K562 (cell line): ENCODE results near the gene TNFRSF18. TPM values are rescaled to one million over a fixed set of nuclear protein-coding genes. Genes with fewer than 3 reads are reported as not detected.
A peak's percentile ranks its signal among the peaks of the same experiment; 100 is the strongest.

ENCODE experiments used
- ATAC-seq: fragments of 200-7000 bp; cut with Tn5 transposase; 3 replicates; pipeline ENCODE4 v1.9.1; 2020; ENCODE audit warnings: moderate library complexity
- BruUV-seq: library from RNA; stranded (reverse); fragments of 400-500 nt; replicated peaks from 2 replicates; lab custom pipeline; 2021; lab: Mats Ljungman, UMichigan
- CTCF ChIA-PET: fragments of 300-600 bp; formaldehyde crosslinking; extraction: SDS; loops from one replicate; lab custom pipeline; 2021; ENCODE audit warnings: low intra/inter-chr PET ratio; lab: Yijun Ruan, JAX
- POLR2A ChIA-PET: fragments of 300-600, 350-650 bp; sonication (Branson Sonifier 250); formaldehyde crosslinking; extraction: SDS; loops from one replicate; lab custom pipeline; 2021; ENCODE audit warnings: antibody characterized with exemption, inconsistent platforms; lab: Yijun Ruan, JAX
- DNase-seq, 4 experiments: peaks; one replicate each; pipeline versions ENCODE4 v3.0.0 to v3.0.0-alpha.2; 2011 to 2018; ENCODE audit warnings: low spot score in 3 of 4, mixed read lengths in 3 of 4; ENCODE audit errors: extremely low read depth in 1 of 4
- FAIRE-seq: peaks from 2 replicates; lab custom pipeline; 2011; peaks lifted over from hg19 to GRCh38; lab: Jason Lieb, UNC
- H2AFZ ChIP-seq: 2 replicates; pipeline ENCODE4 v1.6.0; 2011; ENCODE audit warnings: low read depth, low read length, control low read depth, inconsistent platforms
- H3K27ac ChIP-seq: fragments of 200-600 bp; 3 replicates; pipeline ENCODE4 v1.8.0; 2011; ENCODE audit warnings: low read depth, mild to moderate bottlenecking, control low read depth, inconsistent platforms, low read length, moderate library complexity, mixed read lengths; ENCODE audit errors: extremely low read depth
- H3K27me3 ChIP-seq, 2 experiments: fragments of 300-600 bp in 1 of 2; 2 replicates in 1 of 2; 3 replicates in 1 of 2; pipeline versions ENCODE4 v1.6.0 to v1.8.0; 2011; ENCODE audit warnings: inconsistent platforms in 2 of 2, low read length in 2 of 2, mild to moderate bottlenecking in 1 of 2, mixed read lengths in 1 of 2, moderate library complexity in 1 of 2; ENCODE audit not compliant: control insufficient read depth in 2 of 2, insufficient read depth in 2 of 2
- H3K36me3 ChIP-seq: fragments of 300-600 bp; 3 replicates; pipeline ENCODE4 v1.8.0; 2011; ENCODE audit warnings: mild to moderate bottlenecking, low read length, inconsistent platforms; ENCODE audit not compliant: control insufficient read depth, insufficient read depth
- H3K4me1 ChIP-seq, 2 experiments: fragments of 200-600 bp in 1 of 2; replicated peaks in 1 of 2; 2 replicates in 1 of 2; 3 replicates in 1 of 2; pipeline versions ENCODE4 v1.5.1 to v1.8.0; 2011; ENCODE audit warnings: inconsistent platforms in 2 of 2, low read length in 2 of 2, mild to moderate bottlenecking in 1 of 2, mixed read lengths in 1 of 2, moderate library complexity in 1 of 2; ENCODE audit not compliant: control insufficient read depth in 2 of 2, insufficient read depth in 2 of 2
- H3K4me2 ChIP-seq: 2 replicates; pipeline ENCODE4 v1.6.1; 2011; ENCODE audit warnings: low read length, control low read depth, inconsistent platforms, mixed read lengths; ENCODE audit not compliant: insufficient read depth
- H3K4me3 ChIP-seq: fragments of 200-600 bp; sonication (generic), shearing (Covaris generic); 2 replicates; pipeline ENCODE4 v1.5.1; 2016; ENCODE audit warnings: control low read depth, inconsistent platforms
- H3K79me2 ChIP-seq: fragments of 200-600 bp; 3 replicates; pipeline ENCODE4 v1.8.0; 2011; ENCODE audit warnings: low read length, inconsistent platforms; ENCODE audit not compliant: control insufficient read depth, insufficient read depth
- H3K9ac ChIP-seq, 2 experiments: 2 replicates each; pipeline versions ENCODE4 v1.6.0 to v1.6.1; 2011; ENCODE audit warnings: low read depth in 2 of 2, low read length in 2 of 2, control low read depth in 1 of 2, inconsistent platforms in 1 of 2, mild to moderate bottlenecking in 1 of 2, mixed read lengths in 1 of 2; ENCODE audit not compliant: insufficient read depth in 1 of 2
- H3K9me1 ChIP-seq: one replicate; pipeline ENCODE4 v1.6.0; 2011; ENCODE audit warnings: inconsistent platforms, mild to moderate bottlenecking, low read length, moderate library complexity; ENCODE audit not compliant: control insufficient read depth, insufficient read depth
- H3K9me3 ChIP-seq: replicated peaks from 2 replicates; pipeline ENCODE4 v1.5.1; 2011; ENCODE audit warnings: low read depth, low read length, inconsistent platforms; ENCODE audit not compliant: control insufficient read depth, insufficient read depth
- H4K20me1 ChIP-seq: replicated peaks from 2 replicates; pipeline ENCODE4 v1.6.1; 2011; ENCODE audit warnings: low read length, inconsistent platforms, mixed read lengths; ENCODE audit not compliant: control insufficient read depth, insufficient read depth
- ATF4 ChIP-seq: fragments of 450-650 bp; formaldehyde crosslinking; IDR thresholded peaks from 2 replicates; pipeline ENCODE4 v1.4.0; 2022; ENCODE audit warnings: mild to moderate bottlenecking, moderate library complexity
- E2F5 ChIP-seq: sonication (generic); formaldehyde crosslinking; IDR thresholded peaks from 2 replicates; pipeline ENCODE4 v1.8.0; 2022; ENCODE audit warnings: mild to moderate bottlenecking, missing genetic modification reagents
- PRDM10 ChIP-seq: fragments of 450-650 bp; IDR thresholded peaks from 2 replicates; pipeline ENCODE4 v1.6.1; 2018; ENCODE audit not compliant: partially characterized antibody
- RAD21 ChIP-seq, 2 experiments: fragments of 250-450 bp in 1 of 2; fragments of 450-650 bp in 1 of 2; sonication (Bioruptor Pico) in 1 of 2; formaldehyde crosslinking in 1 of 2; IDR thresholded peaks in 1 of 2; conservative IDR thresholded peaks in 1 of 2; 2 replicates each; pipeline versions ENCODE4 v1.4.0 to v1.8.0; 2020 to 2022; ENCODE audit warnings: mild to moderate bottlenecking in 2 of 2, moderate library complexity in 1 of 2
- RAD51 ChIP-seq: fragments of 450-650 bp; IDR thresholded peaks from 2 replicates; pipeline ENCODE4 v1.7.1; 2016; ENCODE audit warnings: low read depth, mild to moderate bottlenecking, borderline replicate concordance
- SNRNP70 ChIP-seq: fragments of 200-400 bp; formaldehyde crosslinking; optimal IDR thresholded peaks from 2 replicates; pipeline ENCODE3; 2017; ENCODE audit warnings: low read depth, low read length
- TRIM24 ChIP-seq, 2 experiments: fragments of 450-650 bp; IDR thresholded peaks; 2 replicates each; pipeline ENCODE4 v1.6.1; 2016
- ZNF561 ChIP-seq: fragments of 450-650 bp; formaldehyde crosslinking; conservative IDR thresholded peaks from 2 replicates; pipeline ENCODE4 v1.4.0; 2020; ENCODE audit warnings: mild to moderate bottlenecking, moderate library complexity
- ZNF57 ChIP-seq: fragments of 450-650 bp; formaldehyde crosslinking; IDR thresholded peaks from 2 replicates; pipeline ENCODE4 v1.4.0; 2020; ENCODE audit warnings: mild to moderate bottlenecking, moderate library complexity
- WGBS: fragments of 100-300 bp; shearing (Covaris generic); methylation state at CpG from one replicate; pipeline ENCODE4 v1.1.6; 2016; ENCODE audit warnings: low coverage, mixed read lengths; ENCODE audit not compliant: insufficient coverage; ENCODE audit errors: missing lambda C conversion rate; 5-methylcytosine and 5-hydroxymethylcytosine counted together
- in situ Hi-C: fragments of 300-500 bp; cut with MboI; formaldehyde crosslinking; loops from 4 replicates; pipeline ENCODE4 v1.15.0; 2018; ENCODE audit warnings: inconsistent platforms, mixed read lengths
- intact Hi-C: fragments of 100-400 bp; cut with micrococcal nuclease; formaldehyde crosslinking; loops from 2 replicates; pipeline ENCODE4 v1.14.2; 2022
- polyA plus RNA-seq, 8 experiments: library from polyadenylated mRNA; depleted of rRNA in 4 of 8; stranded (reverse) in 5 of 8; unstranded in 3 of 8; fragments of >200 nt; fragmentation: Nextera tagmentation in 2 of 8; fragmentation: Illumina TruSeq in 1 of 8; extraction: Ambion mirVana in 2 of 8; extraction: Trizol in 1 of 8; gene quantifications; 2 replicates each; pipeline versions ENCODE4 v1.2.1 to v1.2.3, GENCODE V29; 2011 to 2014; ENCODE audit warnings: inconsistent platforms in 1 of 8, missing spikeins in 1 of 8
- total RNA-seq, 7 experiments: library from RNA; depleted of rRNA in 6 of 7; stranded (reverse); fragments of >200 nt in 6 of 7; fragmentation: Illumina TruSeq in 2 of 7; extraction: Trizol in 2 of 7; gene quantifications; 2 replicates each; pipeline versions ENCODE4 v1.2.1 to v1.2.3, GENCODE V29; 2011 to 2021; ENCODE audit warnings: low replicate concordance in 1 of 7

TNFRSF18 gene
- total and polyA plus RNA-seq, 9 of the 15 experiments (the other 6 are each of a cell fraction or from before 2014, with no cell fraction given), result 0.24 to 0.27 TPM; not detected in 7

DNA sequence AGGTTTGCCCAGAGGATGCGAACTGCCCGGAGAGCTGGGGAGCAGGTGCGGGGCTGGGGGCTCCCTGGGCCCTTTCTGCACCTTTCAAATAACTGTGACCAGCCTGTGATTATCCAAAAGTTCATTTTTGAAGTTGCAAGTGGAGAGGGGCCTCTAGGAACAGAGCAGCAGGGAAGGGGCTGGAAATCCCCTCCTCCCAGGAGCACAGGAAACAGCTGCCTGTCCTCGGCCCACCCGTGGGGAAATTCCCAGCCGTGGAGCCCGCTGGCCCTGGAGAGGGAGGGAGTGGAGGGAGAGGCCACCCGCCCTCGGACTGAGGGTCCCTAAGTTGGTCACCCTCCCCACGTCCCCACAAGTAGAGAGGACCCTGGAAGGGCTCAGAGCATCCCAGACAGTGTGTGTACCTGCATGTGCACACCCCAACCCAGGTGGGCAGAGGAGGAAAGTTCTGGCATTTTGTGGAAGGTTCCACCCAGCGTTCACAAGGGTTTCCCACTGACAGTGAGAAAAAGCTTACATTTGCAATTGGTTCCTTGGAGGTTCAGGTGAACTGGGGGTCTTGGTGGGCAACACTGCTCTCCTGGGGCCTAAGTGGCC, 8.8 kb upstream of the TNFRSF18 start:
- Histone ChIP-seq H3K9ac (peak overlapping the region in 1 of 2 experiments; percentile 66; a peak in 1 of 4 replicates), H3K4me3 (no peak overlapping the region), H3K9me1 (no peaks in the 10 kb centered on the region), H3K4me1 (peaks cover 0 to 85% of the 10 kb centered on the region in 2 experiments; a peak in 2 of 5 replicates), H3K79me2 (no peaks in the 10 kb centered on the region), H3K9me3 (no peaks in the 10 kb centered on the region), H2AFZ (no peak overlapping the region), H3K27me3 (no peaks in the 10 kb centered on the region), H4K20me1 (no peaks in the 10 kb centered on the region; the same call in 1 of the 2 replicates), H3K36me3 (peaks cover 46% of the 10 kb centered on the region; the same call in 2 of the 3 replicates), H3K4me2 (no peak overlapping the region), H3K27ac (no peak overlapping the region)
- ATAC-seq, result no peak
- DNase-seq, result no peak
- FAIRE-seq, result no peak
- BruUV-seq, result no TSS peak
- ChIA-PET POLR2A (interaction anchor here (0.6 to 2.0 kb wide), 5 partner anchors 11 to 228 kb away, joined by 3 to 7 read pairs (median 3); no protein-coding TSS in a partner anchor), CTCF (no interaction called here)
- intact Hi-C loops (no loop called here), in situ Hi-C loops (no loop called here)
- 87% methylated on average over 9 of the region's 11 CpGs for WGBS
- no peak for TF ChIP-seq ATF4 (CRISPR knock-in tag)
- TF ChIP-seq TRIM24 (IDR thresholded peaks at IDR 0.05), result no peak
- no peak for TF ChIP-seq ZNF561 (CRISPR knock-in tag)
- no peak for TF ChIP-seq SNRNP70
- no peak for TF ChIP-seq RAD21 (CRISPR knock-in tag; conservative IDR thresholded peaks at IDR 0.05 in 1 of 2, IDR thresholded peaks at IDR 0.05 in 1 of 2)
- peak; percentile 53 for TF ChIP-seq PRDM10
- TF ChIP-seq ZNF57 (CRISPR knock-in tag), result no peak
- TF ChIP-seq RAD51, result no peak
- TF ChIP-seq E2F5 (CRISPR knock-in tag), result no peak
